Left ventricle myocardium inferior (tissue), 1 donor: ENCODE data around the gene POLDIP2. TPM values are rescaled to one million over a fixed set of nuclear protein-coding genes. Genes with fewer than 3 reads are reported as not detected.

Source experiments
- DNase-seq: peaks from one replicate; pipeline ENCODE4 v3.0.0-alpha.2; 2020
- H3K27ac ChIP-seq: fragments of 200-600 bp; replicated peaks from 2 replicates; pipeline ENCODE4 v1.8.0; 2021
- H3K27me3 ChIP-seq: fragments of 200-600 bp; 2 replicates; pipeline ENCODE4 v1.8.0; 2021; ENCODE audit warnings: low read depth
- H3K36me3 ChIP-seq: fragments of 200-600 bp; 2 replicates; pipeline ENCODE4 v1.8.0; 2021
- H3K4me1 ChIP-seq: fragments of 200-600 bp; 2 replicates; pipeline ENCODE4 v1.8.0; 2021
- H3K4me3 ChIP-seq: fragments of 200-600 bp; 2 replicates; pipeline ENCODE4 v1.8.0; 2021; ENCODE audit warnings: mild to moderate bottlenecking, moderate library complexity
- H3K9me3 ChIP-seq: fragments of 200-600 bp; replicated peaks from 2 replicates; pipeline ENCODE4 v1.8.0; 2021
- intact Hi-C: fragments of 100-400 bp; cut with micrococcal nuclease; formaldehyde crosslinking; loops from one replicate; pipeline ENCODE4 v1.11.0; 2022
- total RNA-seq: library from RNA; stranded (reverse); fragmentation: NEBNext Ultra II Directional; extraction: Animal tissue kit (Norgen Biotek cat#: 25700); gene quantifications from one replicate; pipeline ENCODE4 v1.2.1, GENCODE V29; 2021
- TF ChIP-seq, protein P1 (sequence below): fragments of 200-600 bp; IDR thresholded peaks from 2 replicates; pipeline ENCODE4 v1.8.0; 2021; ENCODE audit warnings: antibody characterized with exemption, mild to moderate bottlenecking, borderline replicate concordance
- donor health status: DM: no; HTN: yes; CAD: no; lungs with severe emphysema.

The POLDIP2 gene
- total RNA-seq, 1 donor from 2014 or later = 154 TPM

DNA sequence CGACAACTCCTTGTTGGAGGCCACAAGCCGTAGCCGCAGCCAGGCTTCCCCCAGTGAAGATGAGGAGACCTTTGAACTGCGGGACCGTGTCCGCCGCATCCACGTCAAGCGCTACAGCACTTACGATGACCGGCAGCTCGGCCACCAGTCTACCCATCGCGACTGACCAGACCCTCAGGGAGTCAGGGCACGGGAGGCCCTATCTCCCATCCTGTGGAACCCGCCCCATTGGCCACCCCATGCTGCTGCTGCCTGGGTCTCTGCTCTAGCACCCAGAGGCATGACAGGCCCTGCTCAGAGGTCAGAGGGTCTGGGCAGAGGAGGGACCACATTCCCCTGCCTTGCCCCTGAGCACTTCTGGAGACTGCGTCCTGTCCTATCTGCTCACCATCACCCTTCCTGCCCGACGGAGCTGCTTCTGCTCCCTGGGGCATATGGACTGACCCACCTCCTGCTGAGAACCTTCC lies 12.9 kb downstream of the POLDIP2 start:
- no peak overlapping the region for H3K4me3 ChIP-seq
- H3K9me3 ChIP-seq = no peaks in the 10 kb centered on the region

DNA sequence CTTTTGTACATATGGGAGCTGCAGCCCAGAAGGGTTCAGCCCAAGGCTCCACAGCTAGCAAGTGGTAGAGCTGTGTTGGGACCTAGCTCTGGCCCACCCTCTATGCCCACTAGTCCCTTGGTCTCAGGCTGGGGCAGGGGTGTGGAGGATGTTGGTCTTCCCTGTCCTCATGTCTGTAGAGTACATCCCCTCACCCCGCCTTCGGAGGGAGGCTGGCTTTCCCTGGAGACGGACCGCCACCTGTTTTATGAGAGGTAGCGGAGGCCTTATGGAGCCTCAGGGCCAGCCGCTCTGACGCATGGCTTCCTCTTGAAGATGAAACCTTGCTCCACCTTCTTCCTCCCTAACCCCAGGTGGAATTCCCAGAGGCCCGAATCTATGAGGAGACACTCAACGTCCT lies 13.3 kb downstream of the POLDIP2 start:
- DNase-seq = no peak
- H3K4me1 ChIP-seq = peaks cover 77% of the 10 kb centered on the region
- no peaks in the 10 kb centered on the region for H3K27me3 ChIP-seq
- H3K36me3 ChIP-seq = peaks cover 97% of the 10 kb centered on the region
- peak overlapping the region; percentile 44 for H3K27ac ChIP-seq
- TF ChIP-seq, protein P1, sequence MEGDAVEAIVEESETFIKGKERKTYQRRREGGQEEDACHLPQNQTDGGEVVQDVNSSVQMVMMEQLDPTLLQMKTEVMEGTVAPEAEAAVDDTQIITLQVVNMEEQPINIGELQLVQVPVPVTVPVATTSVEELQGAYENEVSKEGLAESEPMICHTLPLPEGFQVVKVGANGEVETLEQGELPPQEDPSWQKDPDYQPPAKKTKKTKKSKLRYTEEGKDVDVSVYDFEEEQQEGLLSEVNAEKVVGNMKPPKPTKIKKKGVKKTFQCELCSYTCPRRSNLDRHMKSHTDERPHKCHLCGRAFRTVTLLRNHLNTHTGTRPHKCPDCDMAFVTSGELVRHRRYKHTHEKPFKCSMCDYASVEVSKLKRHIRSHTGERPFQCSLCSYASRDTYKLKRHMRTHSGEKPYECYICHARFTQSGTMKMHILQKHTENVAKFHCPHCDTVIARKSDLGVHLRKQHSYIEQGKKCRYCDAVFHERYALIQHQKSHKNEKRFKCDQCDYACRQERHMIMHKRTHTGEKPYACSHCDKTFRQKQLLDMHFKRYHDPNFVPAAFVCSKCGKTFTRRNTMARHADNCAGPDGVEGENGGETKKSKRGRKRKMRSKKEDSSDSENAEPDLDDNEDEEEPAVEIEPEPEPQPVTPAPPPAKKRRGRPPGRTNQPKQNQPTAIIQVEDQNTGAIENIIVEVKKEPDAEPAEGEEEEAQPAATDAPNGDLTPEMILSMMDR = no peak
- no peaks in the 10 kb centered on the region for H3K9me3 ChIP-seq
- intact Hi-C loops = no loop called here
- H3K4me3 ChIP-seq = no peak overlapping the region

More for the DNA sequence above, 12.9 kb downstream of the POLDIP2 start:
- Histone ChIP-seq H3K27ac (peak overlapping the region; percentile 44), H3K27me3 (no peaks in the 10 kb centered on the region), H3K4me1 (peaks cover 77% of the 10 kb centered on the region), H3K36me3 (peaks cover 98% of the 10 kb centered on the region)
- no peak for DNase-seq
- TF ChIP-seq, protein P1 = no peak
- intact Hi-C loops = no loop called here

- H3K36me3 ChIP-seq = peaks cover 92% of the 10 kb centered on the region
- H3K27me3 ChIP-seq = no peaks in the 10 kb centered on the region
- H3K27ac ChIP-seq = peak overlapping the region; percentile 44
- H3K4me3 ChIP-seq = no peak overlapping the region
- peaks cover 79% of the 10 kb centered on the region for H3K4me1 ChIP-seq
- H3K9me3 ChIP-seq = no peaks in the 10 kb centered on the region
- intact Hi-C loops = no loop called here
- no peak for DNase-seq
- TF ChIP-seq, protein P1 = no peak
These were observed 13.8 kb downstream of the POLDIP2 start for GRCh38 chr17:28343491-28343932.

- H3K4me1 ChIP-seq = peaks cover 80% of the 10 kb centered on the region
These were observed 15.0 kb downstream of the POLDIP2 start for GRCh38 chr17:28342313-28342712.

GRCh38 chr17:28341516-28341915 lies 15.8 kb downstream of the POLDIP2 start:
- Histone ChIP-seq H3K27me3 (no peaks in the 10 kb centered on the region), H3K9me3 (no peaks in the 10 kb centered on the region), H3K36me3 (peaks cover 72% of the 10 kb centered on the region), H3K4me1 (peaks cover 80% of the 10 kb centered on the region), H3K4me3 (no peak overlapping the region), H3K27ac (no peak overlapping the region)
- TF ChIP-seq, protein P1 = no peak
- no peak for DNase-seq
- intact Hi-C loops = no loop called here

More at GRCh38 chr17:28342313-28342712, 15.0 kb downstream of the POLDIP2 start:
- Histone ChIP-seq H3K4me3 (no peak overlapping the region), H3K36me3 (peaks cover 80% of the 10 kb centered on the region), H3K9me3 (no peaks in the 10 kb centered on the region), H3K27ac (no peak overlapping the region), H3K27me3 (no peaks in the 10 kb centered on the region)
- DNase-seq = no peak
- TF ChIP-seq, protein P1 = no peak
- intact Hi-C loops = no loop called here
